ENCODE data around the gene RANBP3L.
"Not testable (repeated sequence)": the region's sequence is repeated elsewhere in the genome, so short reads cannot be mapped to it uniquely, and the experiment has no call there.

The RANBP3L gene

DNA sequence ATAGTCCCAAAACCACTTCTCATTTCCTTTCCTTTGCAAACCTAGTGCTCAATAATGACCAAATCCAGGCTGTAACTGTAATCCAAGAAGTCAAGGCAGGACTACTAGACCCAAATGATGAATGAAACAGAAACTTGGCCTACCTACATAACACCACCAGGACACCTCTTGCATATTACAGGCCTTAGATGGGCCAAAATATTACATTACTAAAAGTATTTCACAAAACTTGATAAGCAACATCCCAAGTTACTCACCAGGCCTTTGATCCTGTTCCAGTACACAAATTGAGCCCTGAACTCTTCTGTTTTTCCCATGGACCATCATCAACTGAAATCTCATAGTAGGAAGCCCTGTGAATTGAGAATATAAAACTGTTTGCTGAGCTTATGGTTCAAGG is 94.8 kb downstream of the RANBP3L start:
- no peak for DNase-seq (ENCODE audit: low read depth)

DNA sequence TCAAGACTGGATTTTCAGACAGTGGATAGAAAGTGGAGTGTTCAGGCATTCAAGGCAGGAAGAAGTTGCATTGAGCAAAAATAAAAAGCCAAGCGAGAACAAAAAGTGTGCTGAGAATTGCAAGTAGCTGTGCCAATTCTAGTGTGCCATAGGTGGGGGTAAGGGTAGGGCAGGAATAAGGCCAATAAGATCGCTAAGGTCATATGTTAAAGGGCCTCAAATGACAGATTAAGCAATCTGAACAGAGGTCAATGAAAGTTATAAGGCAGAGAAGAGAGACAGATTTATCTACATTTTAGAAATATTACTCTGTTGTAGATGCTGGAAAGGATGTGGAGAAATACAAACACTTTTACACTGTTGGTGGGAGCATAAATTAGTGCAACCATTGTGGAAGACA is 96.4 kb downstream of the RANBP3L start:
- DNase-seq (ENCODE audit: low read depth), result no peak

DNA sequence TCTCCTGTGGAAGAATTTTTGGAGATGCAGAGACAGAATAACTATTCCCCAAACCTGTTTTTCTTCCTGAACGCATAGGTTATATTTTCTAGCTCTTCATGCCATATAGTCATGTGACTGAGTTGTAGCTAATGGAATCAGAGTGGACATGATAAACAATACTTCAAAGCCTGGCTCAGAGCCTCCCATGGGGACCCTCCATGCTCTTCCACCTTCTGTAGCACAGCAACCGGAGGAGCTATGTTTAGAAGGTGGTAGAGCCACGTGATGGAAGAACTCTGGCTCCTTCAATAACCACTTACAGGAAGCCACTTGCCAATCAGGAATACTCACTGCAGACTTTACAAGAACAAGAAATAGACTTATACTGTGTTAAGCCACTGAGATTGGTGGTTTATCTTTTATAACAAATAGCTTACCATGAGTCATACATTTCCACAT is 99.2 kb downstream of the RANBP3L start:
- no peak for DNase-seq (ENCODE audit: low read depth)

DNA sequence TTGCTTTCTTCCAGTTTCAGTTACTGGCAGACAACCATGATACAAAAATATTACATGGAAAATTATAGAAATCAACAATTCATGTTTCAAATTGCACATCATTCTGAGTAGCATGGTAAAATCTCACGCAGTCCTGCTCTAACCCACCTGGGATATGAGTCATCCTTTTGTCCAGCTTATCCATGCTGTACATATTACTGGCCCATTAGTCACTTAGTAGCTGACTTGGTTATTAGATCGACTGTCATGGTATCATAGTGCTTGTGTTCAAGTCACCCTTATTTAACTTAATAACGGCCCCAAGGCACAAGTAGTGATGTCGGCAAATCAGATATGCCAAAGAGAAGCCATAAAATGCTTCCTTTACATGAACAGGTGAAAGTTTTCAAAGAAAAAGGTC is 101.2 kb downstream of the RANBP3L start:
- no peak for DNase-seq (ENCODE audit: low read depth)

DNA sequence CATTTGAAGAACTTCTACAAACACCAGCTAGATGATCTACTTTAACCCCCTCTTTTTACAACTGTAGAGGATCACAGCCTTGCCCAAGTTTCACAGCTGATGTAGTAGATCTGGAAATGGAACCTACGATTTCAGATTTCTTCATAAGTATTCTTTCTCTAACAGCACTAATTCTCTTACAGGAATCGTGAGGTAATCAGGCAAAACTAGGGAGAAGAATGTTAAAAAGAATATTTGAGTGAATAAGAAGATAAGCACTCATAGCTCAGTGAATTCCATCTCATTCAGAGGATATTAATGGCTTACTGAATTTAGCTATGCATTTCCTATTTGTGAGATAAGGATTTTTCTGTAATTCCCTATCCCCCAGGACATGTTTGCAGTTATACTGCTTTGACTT is 102.1 kb downstream of the RANBP3L start:
- no peak for DNase-seq (ENCODE audit: low read depth)

DNA sequence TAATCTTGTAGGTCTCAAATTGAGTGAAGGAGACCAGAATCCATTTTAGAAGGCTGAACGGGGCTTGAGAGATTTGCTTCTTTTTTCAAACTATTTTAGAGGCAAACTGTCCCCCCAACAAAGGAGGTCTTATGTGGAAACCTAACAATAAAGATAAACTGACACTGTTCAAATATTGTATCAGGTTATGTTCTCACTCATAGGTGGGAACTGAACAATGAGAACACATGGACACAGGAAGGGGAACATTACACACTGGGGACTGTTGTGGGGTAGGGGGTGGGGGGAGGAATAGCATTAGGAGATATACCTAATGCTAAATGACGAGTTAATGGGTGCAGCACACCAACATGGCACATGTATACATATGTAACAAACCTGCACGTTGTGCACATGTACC is 102.9 kb downstream of the RANBP3L start:
- DNase-seq (ENCODE audit: low read depth), result not testable (repeated sequence)

Data from activated T-helper 9 cell treated with anti-CD3 and anti-CD28 coated beads, Interleukin-2, amount 50 U/mL, for 16 hours (primary cell).